SU-DHL-6 (cell line): ENCODE data around the gene ENDOU.

Source experiments
- EZH2phosphoT487 ChIP-seq: fragments of 200-600 bp; sonication (generic), shearing (Covaris generic); conservative IDR thresholded peaks from 2 replicates; pipeline ENCODE4 v1.6.1; 2018; ENCODE audit warnings: mild to moderate bottlenecking, antibody characterized with exemption, low read length, moderate library complexity, mixed read lengths
- TF ChIP-seq, protein P1 (sequence below): fragments of 200-600 bp; sonication (generic); IDR thresholded peaks from one replicate; pipeline ENCODE4 v1.5.1; 2017; ENCODE audit warnings: antibody characterized with exemption, mild to moderate bottlenecking, low read length, moderate library complexity; ENCODE audit not compliant: insufficient read depth, poor library complexity, severe bottlenecking

- TF ChIP-seq, protein P1, sequence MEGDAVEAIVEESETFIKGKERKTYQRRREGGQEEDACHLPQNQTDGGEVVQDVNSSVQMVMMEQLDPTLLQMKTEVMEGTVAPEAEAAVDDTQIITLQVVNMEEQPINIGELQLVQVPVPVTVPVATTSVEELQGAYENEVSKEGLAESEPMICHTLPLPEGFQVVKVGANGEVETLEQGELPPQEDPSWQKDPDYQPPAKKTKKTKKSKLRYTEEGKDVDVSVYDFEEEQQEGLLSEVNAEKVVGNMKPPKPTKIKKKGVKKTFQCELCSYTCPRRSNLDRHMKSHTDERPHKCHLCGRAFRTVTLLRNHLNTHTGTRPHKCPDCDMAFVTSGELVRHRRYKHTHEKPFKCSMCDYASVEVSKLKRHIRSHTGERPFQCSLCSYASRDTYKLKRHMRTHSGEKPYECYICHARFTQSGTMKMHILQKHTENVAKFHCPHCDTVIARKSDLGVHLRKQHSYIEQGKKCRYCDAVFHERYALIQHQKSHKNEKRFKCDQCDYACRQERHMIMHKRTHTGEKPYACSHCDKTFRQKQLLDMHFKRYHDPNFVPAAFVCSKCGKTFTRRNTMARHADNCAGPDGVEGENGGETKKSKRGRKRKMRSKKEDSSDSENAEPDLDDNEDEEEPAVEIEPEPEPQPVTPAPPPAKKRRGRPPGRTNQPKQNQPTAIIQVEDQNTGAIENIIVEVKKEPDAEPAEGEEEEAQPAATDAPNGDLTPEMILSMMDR, result no peak
- TF ChIP-seq EZH2phosphoT487, result no peak
These were observed 21.2 kb upstream of the ENDOU start for GRCh38 chr12:47746523-47746922.
